Bronchial epithelial cell (primary cell): ENCODE data around the gene TRPT1. TPM values are rescaled to one million over a fixed set of nuclear protein-coding genes. Genes with fewer than 3 reads are reported as not detected.
A peak's percentile ranks its signal among the peaks of the same experiment; 100 is the strongest.

Source experiments
- DNase-seq: peaks from one replicate; pipeline ENCODE4 v3.0.0-alpha.2; 2010; ENCODE audit warnings: low read depth
- FAIRE-seq: peaks from 2 replicates; lab custom pipeline; 2011; peaks lifted over from hg19 to GRCh38; lab: Jason Lieb, UNC
- H3K27me3 ChIP-seq: 2 replicates; pipeline ENCODE4 v1.5.1; 2011; ENCODE audit warnings: low read length; ENCODE audit not compliant: control insufficient read depth, insufficient read depth
- H3K36me3 ChIP-seq: 2 replicates; pipeline ENCODE4 v1.5.1; 2011; ENCODE audit warnings: low read length; ENCODE audit not compliant: control insufficient read depth, insufficient read depth
- H3K4me3 ChIP-seq: 2 replicates; pipeline ENCODE4 v1.5.1; 2011; ENCODE audit warnings: mild to moderate bottlenecking, low read depth, low read length, control low read depth
- total RNA-seq: library from RNA; depleted of rRNA; stranded (reverse); fragments of >200 nt; gene quantifications from 2 replicates; pipeline ENCODE4 v1.2.1, GENCODE V29; 2014
- TF ChIP-seq, protein P1 (sequence below): IDR thresholded peaks from 2 replicates; pipeline ENCODE4 v1.5.1; 2011; ENCODE audit warnings: mild to moderate bottlenecking, moderate library complexity, low read length, control low read depth, inconsistent platforms; ENCODE audit not compliant: insufficient read depth, severe bottlenecking

Gene TRPT1
- total RNA-seq, 1 donor from 2014 or later, result 24.5 TPM

DNA sequence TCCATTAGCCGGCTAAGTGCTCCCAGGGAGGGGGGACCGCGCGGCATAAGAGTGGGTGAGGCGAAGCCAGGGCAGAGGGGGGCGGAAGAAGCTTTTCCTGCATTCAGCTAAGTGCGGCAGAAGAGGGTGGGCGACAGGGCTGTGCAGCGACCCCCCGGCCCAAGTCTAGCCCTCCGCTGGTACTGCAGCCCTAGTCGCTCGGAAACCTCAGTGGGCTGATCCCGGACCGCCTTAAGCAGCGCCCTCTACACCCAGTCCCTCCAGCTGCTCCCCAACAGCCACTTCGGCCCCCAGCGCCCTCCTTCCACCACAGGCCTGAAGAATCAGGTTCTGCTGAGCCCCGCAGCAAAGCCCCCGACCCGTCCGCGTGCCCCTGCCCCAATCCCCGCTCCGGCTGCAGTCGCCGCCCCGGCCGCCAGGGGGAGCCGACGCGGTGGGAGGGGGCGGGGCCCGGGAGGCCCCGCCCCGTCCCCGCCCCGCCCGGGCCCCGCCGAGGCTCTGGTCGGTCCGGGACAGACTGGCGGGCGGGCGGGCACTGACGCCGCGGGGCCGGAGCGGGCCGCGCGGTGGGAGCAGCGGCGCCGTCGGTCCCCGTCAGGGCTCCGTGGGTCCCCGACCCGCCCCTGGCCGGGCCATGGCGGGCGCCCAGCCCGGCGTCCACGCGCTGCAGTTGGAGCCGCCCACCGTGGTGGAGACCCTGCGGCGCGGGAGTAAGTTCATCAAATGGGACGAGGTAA, 25.2 kb upstream of the TRPT1 start, which contains the start of gene PLCB3:
TSS of gene PLCB3 (plus strand) at position 515 of the 737 bp plus-strand sequence. CDS start at position 635, 120 bp downstream.
- H3K4me3 ChIP-seq, result peak within 1 kb of the TSS; percentile 83
- DNase-seq (no peak), FAIRE-seq (no peak)
- H3K36me3 ChIP-seq, result peaks cover 19% of the 10 kb centered on the region
- no peaks in the 10 kb centered on the region for H3K27me3 ChIP-seq
- TF ChIP-seq, protein P1, sequence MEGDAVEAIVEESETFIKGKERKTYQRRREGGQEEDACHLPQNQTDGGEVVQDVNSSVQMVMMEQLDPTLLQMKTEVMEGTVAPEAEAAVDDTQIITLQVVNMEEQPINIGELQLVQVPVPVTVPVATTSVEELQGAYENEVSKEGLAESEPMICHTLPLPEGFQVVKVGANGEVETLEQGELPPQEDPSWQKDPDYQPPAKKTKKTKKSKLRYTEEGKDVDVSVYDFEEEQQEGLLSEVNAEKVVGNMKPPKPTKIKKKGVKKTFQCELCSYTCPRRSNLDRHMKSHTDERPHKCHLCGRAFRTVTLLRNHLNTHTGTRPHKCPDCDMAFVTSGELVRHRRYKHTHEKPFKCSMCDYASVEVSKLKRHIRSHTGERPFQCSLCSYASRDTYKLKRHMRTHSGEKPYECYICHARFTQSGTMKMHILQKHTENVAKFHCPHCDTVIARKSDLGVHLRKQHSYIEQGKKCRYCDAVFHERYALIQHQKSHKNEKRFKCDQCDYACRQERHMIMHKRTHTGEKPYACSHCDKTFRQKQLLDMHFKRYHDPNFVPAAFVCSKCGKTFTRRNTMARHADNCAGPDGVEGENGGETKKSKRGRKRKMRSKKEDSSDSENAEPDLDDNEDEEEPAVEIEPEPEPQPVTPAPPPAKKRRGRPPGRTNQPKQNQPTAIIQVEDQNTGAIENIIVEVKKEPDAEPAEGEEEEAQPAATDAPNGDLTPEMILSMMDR, result peak; percentile 63

DNA sequence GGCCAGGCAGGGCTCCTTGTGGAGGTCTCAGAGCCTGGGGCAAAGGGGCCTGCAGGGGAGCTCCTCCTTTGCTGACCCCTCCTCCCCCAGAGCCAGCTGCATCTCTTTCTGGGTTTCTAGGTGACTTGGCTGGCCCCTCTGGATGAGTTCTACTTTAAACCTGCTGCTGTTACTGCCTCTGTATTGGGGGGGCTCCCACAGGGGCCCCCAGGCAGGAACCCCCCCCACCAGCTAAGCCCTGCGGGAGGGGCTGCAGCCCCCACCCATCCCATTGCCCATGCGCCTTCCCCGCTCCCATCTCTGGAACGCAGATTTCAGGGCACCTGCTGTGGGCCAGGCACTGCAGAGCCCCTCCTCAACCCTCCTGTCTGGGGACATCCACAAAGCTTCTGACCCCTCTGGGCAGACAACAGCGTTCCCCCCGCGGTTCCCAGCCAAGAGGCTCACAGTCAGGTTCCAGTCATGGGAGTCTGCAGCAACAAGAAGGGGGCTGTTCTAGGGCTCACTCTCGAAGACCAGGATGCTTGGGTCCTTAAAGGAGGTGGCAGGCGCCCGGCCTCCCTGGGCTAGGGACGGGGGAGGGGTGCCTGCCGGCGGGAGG, 24.5 kb upstream of the TRPT1 start:
- peaks cover 12% of the 10 kb centered on the region for H3K36me3 ChIP-seq
- TF ChIP-seq, protein P1, result no peak
- FAIRE-seq (no peak), DNase-seq (no peak)
- peak overlapping the region; percentile 83 for H3K4me3 ChIP-seq
- no peaks in the 10 kb centered on the region for H3K27me3 ChIP-seq

GRCh38 chr11:64249563-64250414, 23.8 kb upstream of the TRPT1 start:
- FAIRE-seq (no peak), DNase-seq (no peak)
- TF ChIP-seq, protein P1, result no peak
- H3K4me3 ChIP-seq, result no peak overlapping the region
- H3K36me3 ChIP-seq, result peaks cover 9% of the 10 kb centered on the region
- no peaks in the 10 kb centered on the region for H3K27me3 ChIP-seq

DNA sequence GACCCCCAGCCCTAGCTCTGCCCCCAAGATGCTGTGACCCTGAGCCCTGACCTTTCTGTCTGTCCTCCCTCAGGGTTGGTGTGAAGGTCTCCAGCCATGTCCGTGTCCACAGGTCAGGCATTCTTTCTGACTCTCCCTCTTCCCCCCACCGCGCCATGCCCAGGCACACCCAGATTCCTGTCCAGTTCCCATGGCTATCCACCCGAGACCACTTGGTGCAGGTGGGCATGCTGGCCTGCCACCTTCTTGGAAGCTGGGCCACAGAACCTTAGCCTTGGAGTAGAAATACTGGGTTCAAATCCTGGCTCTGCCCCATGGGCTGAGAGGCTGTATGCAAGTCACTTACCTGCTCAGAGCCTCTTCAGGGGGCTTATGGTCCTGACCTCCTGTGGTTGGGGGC, 23.1 kb upstream of the TRPT1 start:
- TF ChIP-seq, protein P1, result no peak
- H3K4me3 ChIP-seq, result no peak overlapping the region
- FAIRE-seq (no peak), DNase-seq (no peak)
- no peaks in the 10 kb centered on the region for H3K27me3 ChIP-seq
- H3K36me3 ChIP-seq, result peaks cover 4% of the 10 kb centered on the region

GRCh38 chr11:64248578-64248977, 22.6 kb upstream of the TRPT1 start:
- TF ChIP-seq, protein P1, result no peak
- Histone ChIP-seq H3K4me3 (no peak overlapping the region), H3K27me3 (no peaks in the 10 kb centered on the region), H3K36me3 (peaks cover 7% of the 10 kb centered on the region)
- no peak for FAIRE-seq
- DNase-seq, result no peak
